ENCODE measurements around the gene ZNF687. TPM values are rescaled to one million over a fixed set of nuclear protein-coding genes. Genes with fewer than 3 reads are reported as not detected.

ZNF687 gene
- polyA plus RNA-seq, 1 donor (not counting 4 experiments of a cell fraction or from before 2014, with no cell fraction given) = 7.3 TPM

- no peak overlapping the region for H3K4me2 ChIP-seq (ENCODE audit: control insufficient read depth, extremely low read depth, insufficient read depth, low read depth, low read length)
- H2AFZ ChIP-seq (ENCODE audit: control insufficient read depth, low read length) = no peak overlapping the region
- no peaks in the 10 kb centered on the region for H3K27me3 ChIP-seq (ENCODE audit: control insufficient read depth, extremely low read depth, insufficient read depth, low read length)
- H4K20me1 ChIP-seq (ENCODE audit: control insufficient read depth, extremely low read depth, insufficient read depth, low read length) = no peaks in the 10 kb centered on the region
- dilution Hi-C loops (cut with MboI; ENCODE audit: extremely low pct_ligation_motif_present, low sequenced_read_pairs) = no loop called here
- TF ChIP-seq EZH2 (IDR thresholded peaks at IDR 0.05; ENCODE audit: low read length) = no peak
- peak; percentile 50 to 76 (median 73) for TF ChIP-seq CTCF (optimal IDR thresholded peaks at IDR 0.05 in 1 of 3, IDR thresholded peaks at IDR 0.05 in 1 of 3, conservative IDR thresholded peaks at IDR 0.05 in 1 of 3; ENCODE audit: extremely low read depth in 1 of 3, insufficient read depth in 2 of 3, low read length in 3 of 3)
- H3K9me3 ChIP-seq (ENCODE audit: control insufficient read depth, low read depth, low read length) = no peaks in the 10 kb centered on the region
- H3K79me2 ChIP-seq (ENCODE audit: control insufficient read depth, insufficient read depth, low read length) = no peaks in the 10 kb centered on the region
- H3K4me3 ChIP-seq (ENCODE audit: control insufficient read depth in 2 of 3, extremely low read depth in 1 of 3, insufficient read depth in 2 of 3, low read depth in 1 of 3, low read length in 3 of 3) = no peak overlapping the region
- peak; percentile 49 for FAIRE-seq
- no peak overlapping the region for H3K9ac ChIP-seq (ENCODE audit: control insufficient read depth, extremely low read depth, insufficient read depth, low read length)
- no peak overlapping the region for H3K27ac ChIP-seq (ENCODE audit: control insufficient read depth, insufficient read depth, low read length)
- no peak for DNase-seq (ENCODE audit: low read depth, low spot score)
- no peaks in the 10 kb centered on the region for H3K9me1 ChIP-seq (ENCODE audit: control insufficient read depth, extremely low read depth, insufficient read depth, low read length)
- peaks cover 18 to 19% of the 10 kb centered on the region in 2 experiments for H3K36me3 ChIP-seq (ENCODE audit: control insufficient read depth in 2 of 2, extremely low read depth in 1 of 2, insufficient read depth in 2 of 2, low read length in 2 of 2)
- peaks cover under 1% of the 10 kb centered on the region for H3K4me1 ChIP-seq (ENCODE audit: control insufficient read depth, extremely low read depth, insufficient read depth, low read length)
Measured at GRCh38 chr1:151340870-151341754, 59.0 kb downstream of the ZNF687 start.

Small RNA genes within 50 kb of the gene (small RNA-seq; reads per million reads assigned to genes)
- gene RN7SL444P (ENCODE audit: insufficient read length in 3 of 3, low read depth in 3 of 3, low replicate concordance in 1 of 3) = 0 reads per million in 3 experiments

Other genes with a start within 250 kb of the ZNF687 start
- gene BNIPL, start 245.7 kb upstream of the ZNF687 start, polyA plus RNA-seq = 4.6 to 25.8 TPM (median 9.8 TPM) in 3 replicates
- gene C1orf56, start 234.5 kb upstream of the ZNF687 start, polyA plus RNA-seq = 0.26 to 0.40 TPM (median 0.39 TPM) in 3 replicates
- 127 to 151 TPM (median 138 TPM) in 3 replicates for gene CDC42SE1, start 222.7 kb upstream of the ZNF687 start, polyA plus RNA-seq
- gene MLLT11, start 221.9 kb upstream of the ZNF687 start, polyA plus RNA-seq = 8.8 to 16.4 TPM (median 10.8 TPM) in 3 replicates
- 11.5 to 13.3 TPM (median 11.8 TPM) in 3 replicates for gene GABPB2, start 211.5 kb upstream of the ZNF687 start, polyA plus RNA-seq
- gene SEMA6C, start 135.7 kb upstream of the ZNF687 start, polyA plus RNA-seq = 0.43 to 1.9 TPM (median 0.93 TPM) in 3 replicates
- not detected in 3 replicates for gene TNFAIP8L2, start 125.7 kb upstream of the ZNF687 start, polyA plus RNA-seq
- 3.6 to 5.6 TPM (median 4.4 TPM) in 3 replicates for gene LYSMD1, start 116.4 kb upstream of the ZNF687 start, polyA plus RNA-seq
- gene SCNM1, start 116.2 kb upstream of the ZNF687 start, polyA plus RNA-seq = 11.0 to 34.4 TPM (median 26.2 TPM) in 3 replicates
- gene TMOD4, start 106.3 kb upstream of the ZNF687 start, polyA plus RNA-seq = 0.18 to 0.42 TPM (median 0.34 TPM) in 3 replicates
- gene VPS72, start 92.1 kb upstream of the ZNF687 start, polyA plus RNA-seq = 41.6 to 69.9 TPM (median 47.5 TPM) in 3 replicates
- gene PIP5K1A, start 83.7 kb upstream of the ZNF687 start, polyA plus RNA-seq = 98.6 to 148 TPM (median 124 TPM) in 3 replicates
- gene PSMD4, start 27.6 kb upstream of the ZNF687 start, polyA plus RNA-seq = 195 to 223 TPM (median 219 TPM) in 3 replicates
- 40.9 to 61.0 TPM (median 58.1 TPM) in 3 replicates for gene PI4KB, start 45.1 kb downstream of the ZNF687 start, polyA plus RNA-seq
- gene RFX5, start 65.0 kb downstream of the ZNF687 start, polyA plus RNA-seq = 35.0 to 61.9 TPM (median 55.4 TPM) in 3 replicates
- 3.0 to 3.9 TPM (median 3.1 TPM) in 3 replicates for gene SELENBP1, start 90.4 kb downstream of the ZNF687 start, polyA plus RNA-seq
- 340 to 379 TPM (median 354 TPM) in 3 replicates for gene PSMB4, start 117.3 kb downstream of the ZNF687 start, polyA plus RNA-seq
- gene POGZ, start 177.2 kb downstream of the ZNF687 start, polyA plus RNA-seq = 24.9 to 29.9 TPM (median 28.8 TPM) in 3 replicates
- gene CGN, start 229.1 kb downstream of the ZNF687 start, polyA plus RNA-seq = 2.0 to 4.1 TPM (median 2.9 TPM) in 3 replicates